Caco-2 (cell line): Measurements from ENCODE around the gene ERP29. TPM values are rescaled to one million over a fixed set of nuclear protein-coding genes. Genes with fewer than 3 reads are reported as not detected.

ENCODE experiments used
- BruUV-seq: library from RNA; stranded (reverse); fragments of 400-500 nt; replicated peaks from 2 replicates; lab custom pipeline; 2021; lab: Mats Ljungman, UMichigan
- CTCF ChIA-PET: fragments of 300-600 bp; sonication (Branson Sonifier 250); formaldehyde crosslinking; loops from one replicate; lab custom pipeline; 2022; ENCODE audit warnings: antibody characterized with exemption; lab: Charles Lee
- POLR2A ChIA-PET: fragments of 300-600 bp; sonication (Branson Sonifier 250); formaldehyde crosslinking; loops from one replicate; lab custom pipeline; 2022; ENCODE audit warnings: antibody characterized with exemption; lab: Charles Lee
- DNase-seq, 2 experiments: peaks; one replicate each; pipeline versions ENCODE4 v3.0.0 to v3.0.0-alpha.2; 2020 to 2022
- H3K27me3 ChIP-seq: replicated peaks from 2 replicates; pipeline ENCODE4 v1.6.0; 2011; ENCODE audit warnings: low read length; ENCODE audit not compliant: control insufficient read depth, insufficient read depth
- H3K36me3 ChIP-seq: 2 replicates; pipeline ENCODE4 v1.5.1; 2011; ENCODE audit warnings: low read length; ENCODE audit not compliant: control insufficient read depth, insufficient read depth
- H3K4me1 ChIP-seq: fragments of 250-450 bp; sonication (Bioruptor Pico); 2 replicates; pipeline ENCODE4 v1.5.1; 2020; ENCODE audit warnings: mild to moderate bottlenecking
- H3K4me3 ChIP-seq: 2 replicates; pipeline ENCODE4 v1.5.1; 2011; ENCODE audit warnings: low read depth, mild to moderate bottlenecking, control low read depth, low read length
- H3K9me3 ChIP-seq: fragments of 250-450 bp; sonication (Bioruptor Pico); 2 replicates; pipeline ENCODE4 v1.5.1; 2020; ENCODE audit warnings: mild to moderate bottlenecking, moderate library complexity
- H3K27ac Mint-ChIP-seq: one replicate; pipeline ENCODE4 v1.8.0; 2022; ENCODE audit warnings: mixed read lengths; ENCODE audit not compliant: unreplicated experiment
- H3K27me3 Mint-ChIP-seq: one replicate; pipeline ENCODE4 v1.8.0; 2022; ENCODE audit warnings: mixed read lengths; ENCODE audit not compliant: insufficient read depth, unreplicated experiment
- H3K36me3 Mint-ChIP-seq: one replicate; pipeline ENCODE4 v1.8.0; 2022; ENCODE audit warnings: mild to moderate bottlenecking, mixed read lengths; ENCODE audit not compliant: insufficient read depth, unreplicated experiment
- H3K4me1 Mint-ChIP-seq: one replicate; pipeline ENCODE4 v1.8.0; 2022; ENCODE audit warnings: low read depth, mixed read lengths; ENCODE audit not compliant: unreplicated experiment
- H3K4me3 Mint-ChIP-seq: one replicate; pipeline ENCODE4 v1.8.0; 2022; ENCODE audit warnings: mild to moderate bottlenecking, moderate library complexity, mixed read lengths; ENCODE audit not compliant: unreplicated experiment
- H3K9me3 Mint-ChIP-seq: one replicate; pipeline ENCODE4 v1.8.0; 2022; ENCODE audit warnings: mixed read lengths; ENCODE audit not compliant: unreplicated experiment
- intact Hi-C: fragments of 100-400 bp; cut with micrococcal nuclease; formaldehyde crosslinking; loops from one replicate; pipeline ENCODE4 v1.10.0; 2022; ENCODE audit not compliant: unreplicated experiment
- total RNA-seq: library from RNA; stranded (reverse); gene quantifications from 2 replicates; pipeline ENCODE4 v1.2.3, GENCODE V29; 2022
- TF ChIP-seq, protein P1 (sequence below), 2 experiments: fragments of 200-600 bp in 1 of 2; IDR thresholded peaks; 1 replicate in 1 of 2; 2 replicates in 1 of 2; pipeline versions ENCODE4 v1.5.1 to v1.8.0; 2011 to 2022; ENCODE audit warnings: antibody characterized with exemption in 1 of 2, control low read depth in 1 of 2, inconsistent platforms in 1 of 2, low read depth in 1 of 2, low read length in 1 of 2, mild to moderate bottlenecking in 1 of 2, moderate library complexity in 1 of 2; ENCODE audit not compliant: insufficient read depth in 1 of 2, severe bottlenecking in 1 of 2, unreplicated experiment in 1 of 2

Gene ERP29
- total RNA-seq, 1 experiment from 2014 or later = 231 TPM

DNA sequence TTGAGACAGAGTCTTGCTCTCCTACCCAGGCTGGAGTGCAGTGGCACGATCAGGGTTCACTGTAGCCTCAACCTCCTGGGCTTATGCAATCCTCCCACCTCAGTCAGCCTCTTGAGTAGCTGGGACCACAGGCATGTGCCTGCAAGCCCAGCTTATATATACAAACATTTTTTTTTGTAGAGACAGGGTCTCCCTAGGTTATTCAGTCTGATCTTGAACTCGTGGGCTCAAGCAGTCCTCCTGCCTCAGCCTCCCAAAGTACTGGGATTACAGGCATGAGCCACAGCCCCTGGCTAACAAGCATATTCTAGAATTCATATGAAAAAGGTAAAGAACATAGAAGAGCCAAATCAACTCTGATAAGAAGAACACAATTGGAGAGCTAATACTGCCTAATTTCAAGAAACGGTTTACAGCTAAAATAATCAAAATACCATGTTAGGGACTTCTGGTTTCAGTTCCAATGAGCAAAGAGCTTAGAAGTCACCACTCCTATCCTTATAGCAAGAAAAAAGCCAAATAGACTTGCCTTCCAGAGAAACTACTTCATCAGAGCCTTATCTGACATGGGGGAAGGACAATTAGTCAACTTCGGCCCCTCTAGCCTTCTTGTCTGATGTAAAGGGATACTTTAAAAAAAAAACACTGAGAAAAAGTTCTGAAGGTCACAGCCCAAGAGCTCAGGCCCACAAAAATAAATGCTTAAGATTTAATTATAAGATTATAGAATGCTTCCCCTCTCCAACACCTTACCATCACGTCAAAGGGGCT lies 37.9 kb upstream of the ERP29 start:
- no peaks in the 10 kb centered on the region for H3K27me3 Mint-ChIP-seq
- Histone ChIP-seq H3K36me3 (no peaks in the 10 kb centered on the region), H3K27me3 (no peaks in the 10 kb centered on the region), H3K4me1 (no peaks in the 10 kb centered on the region), H3K9me3 (0 out of 2 replicates have a peak, but pooled peaks cover 3% of the 10 kb centered on the region), H3K4me3 (no peak overlapping the region)
- H3K4me3 Mint-ChIP-seq = no peak overlapping the region
- no TSS peak for BruUV-seq
- H3K27ac Mint-ChIP-seq = no peak overlapping the region
- H3K9me3 Mint-ChIP-seq = no peaks in the 10 kb centered on the region
- POLR2A ChIA-PET = interaction anchor here (0.6 kb wide), 1 partner anchor 443 kb away, joined by 3 read pairs; the partner anchor contains the start of gene PTPN11
- TF ChIP-seq, protein P1, sequence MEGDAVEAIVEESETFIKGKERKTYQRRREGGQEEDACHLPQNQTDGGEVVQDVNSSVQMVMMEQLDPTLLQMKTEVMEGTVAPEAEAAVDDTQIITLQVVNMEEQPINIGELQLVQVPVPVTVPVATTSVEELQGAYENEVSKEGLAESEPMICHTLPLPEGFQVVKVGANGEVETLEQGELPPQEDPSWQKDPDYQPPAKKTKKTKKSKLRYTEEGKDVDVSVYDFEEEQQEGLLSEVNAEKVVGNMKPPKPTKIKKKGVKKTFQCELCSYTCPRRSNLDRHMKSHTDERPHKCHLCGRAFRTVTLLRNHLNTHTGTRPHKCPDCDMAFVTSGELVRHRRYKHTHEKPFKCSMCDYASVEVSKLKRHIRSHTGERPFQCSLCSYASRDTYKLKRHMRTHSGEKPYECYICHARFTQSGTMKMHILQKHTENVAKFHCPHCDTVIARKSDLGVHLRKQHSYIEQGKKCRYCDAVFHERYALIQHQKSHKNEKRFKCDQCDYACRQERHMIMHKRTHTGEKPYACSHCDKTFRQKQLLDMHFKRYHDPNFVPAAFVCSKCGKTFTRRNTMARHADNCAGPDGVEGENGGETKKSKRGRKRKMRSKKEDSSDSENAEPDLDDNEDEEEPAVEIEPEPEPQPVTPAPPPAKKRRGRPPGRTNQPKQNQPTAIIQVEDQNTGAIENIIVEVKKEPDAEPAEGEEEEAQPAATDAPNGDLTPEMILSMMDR (IDR thresholded peaks at IDR 0.05; ENCODE audit: insufficient read depth in 1 of 2, low read depth in 1 of 2, low read length in 1 of 2, severe bottlenecking in 1 of 2, unreplicated experiment in 1 of 2) = no peak
- no peak for DNase-seq
- intact Hi-C loops = no loop called here
- CTCF ChIA-PET = no interaction called here
- no peaks in the 10 kb centered on the region for H3K36me3 Mint-ChIP-seq
- H3K4me1 Mint-ChIP-seq = no peaks in the 10 kb centered on the region

DNA sequence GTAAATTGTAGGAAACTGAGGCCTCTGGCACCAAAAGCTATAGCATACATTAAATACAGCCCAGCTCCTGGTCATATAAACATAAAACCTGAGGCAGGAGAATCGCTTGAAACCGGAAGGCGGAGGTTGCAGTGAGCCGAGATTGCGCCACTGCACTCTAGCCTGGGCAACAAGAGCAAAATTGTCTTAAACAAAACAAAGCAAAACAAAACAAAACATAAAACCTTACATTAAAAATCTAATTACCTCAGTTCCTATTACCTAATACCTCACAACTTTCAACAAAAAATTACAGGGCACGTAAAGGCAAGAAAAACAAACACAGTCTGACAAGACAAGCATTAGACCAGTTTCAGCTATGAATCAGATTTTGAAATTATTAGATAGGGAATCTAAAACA lies 36.9 kb upstream of the ERP29 start:
- Mint-ChIP-seq H3K27me3 (no peaks in the 10 kb centered on the region), H3K36me3 (no peaks in the 10 kb centered on the region), H3K4me3 (no peak overlapping the region), H3K27ac (no peak overlapping the region), H3K4me1 (no peaks in the 10 kb centered on the region), H3K9me3 (no peaks in the 10 kb centered on the region)
- Histone ChIP-seq H3K9me3 (no peaks in the 10 kb centered on the region), H3K4me1 (no peaks in the 10 kb centered on the region), H3K27me3 (no peaks in the 10 kb centered on the region), H3K36me3 (no peaks in the 10 kb centered on the region), H3K4me3 (no peak overlapping the region)
- no TSS peak for BruUV-seq
- TF ChIP-seq, protein P1 (IDR thresholded peaks at IDR 0.05; ENCODE audit: insufficient read depth in 1 of 2, low read depth in 1 of 2, low read length in 1 of 2, severe bottlenecking in 1 of 2, unreplicated experiment in 1 of 2) = no peak
- POLR2A ChIA-PET = interaction anchor here (0.6 kb wide), 1 partner anchor 442 kb away, joined by 3 read pairs; the partner anchor contains the start of gene PTPN11
- intact Hi-C loops = no loop called here
- CTCF ChIA-PET = no interaction called here
- no peak for DNase-seq

DNA sequence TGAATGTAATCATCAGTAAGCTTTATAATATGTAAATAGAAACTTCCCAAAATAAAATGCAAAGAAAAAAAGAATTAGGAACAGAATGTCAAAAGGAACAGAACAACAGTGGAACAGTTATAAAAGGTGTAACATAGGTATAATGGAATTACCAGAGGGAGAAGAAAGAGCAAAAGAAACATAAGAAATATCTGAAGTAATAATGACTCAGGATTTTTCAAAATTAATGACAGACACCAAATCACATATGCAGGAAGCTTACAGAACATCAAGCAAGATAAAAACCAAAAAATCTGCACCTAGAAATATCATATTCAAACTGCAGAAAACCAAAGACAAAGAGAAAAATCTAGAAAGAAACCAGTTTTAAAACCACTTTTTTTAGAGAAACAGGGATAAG lies 36.4 kb upstream of the ERP29 start:
- intact Hi-C loops = no loop called here
- Mint-ChIP-seq H3K36me3 (no peaks in the 10 kb centered on the region), H3K27ac (no peak overlapping the region), H3K4me3 (no peak overlapping the region), H3K4me1 (peaks cover 4% of the 10 kb centered on the region), H3K27me3 (no peaks in the 10 kb centered on the region), H3K9me3 (no peaks in the 10 kb centered on the region)
- CTCF ChIA-PET = no interaction called here
- no peaks in the 10 kb centered on the region for H3K36me3 ChIP-seq
- no TSS peak for BruUV-seq
- H3K4me1 ChIP-seq = no peaks in the 10 kb centered on the region; the same call in 1 of the 2 replicates
- H3K27me3 ChIP-seq = no peaks in the 10 kb centered on the region
- no peak for DNase-seq
- H3K9me3 ChIP-seq = no peaks in the 10 kb centered on the region
- TF ChIP-seq, protein P1 (IDR thresholded peaks at IDR 0.05; ENCODE audit: insufficient read depth in 1 of 2, low read depth in 1 of 2, low read length in 1 of 2, severe bottlenecking in 1 of 2, unreplicated experiment in 1 of 2) = no peak
- POLR2A ChIA-PET = no interaction called here
- H3K4me3 ChIP-seq = no peak overlapping the region
